Inflammatory macrophage treated with lipopolysaccharide for 1 hour (primary cell): ENCODE measurements around the gene FGF18.
A peak's percentile ranks its signal among the peaks of the same experiment; 100 is the strongest.

Source experiments
- DNase-seq, 2 donors: peaks; one replicate each; pipeline ENCODE4 v3.0.0-alpha.2; 2020 to 2022

Gene FGF18

GRCh38 chr5:171424726-171425125, 5.3 kb downstream of the FGF18 start:
- no peak for DNase-seq

GRCh38 chr5:171425596-171426244, 6.3 kb downstream of the FGF18 start:
- no peak for DNase-seq

GRCh38 chr5:171426266-171426665, 6.8 kb downstream of the FGF18 start:
- no peak for DNase-seq

GRCh38 chr5:171426680-171427079, 7.2 kb downstream of the FGF18 start:
- DNase-seq: no peak

- DNase-seq: peak; percentile 8 to 42
These were observed 8.1 kb downstream of the FGF18 start for GRCh38 chr5:171427318-171428167.

- no peak for DNase-seq
These were observed 8.8 kb downstream of the FGF18 start for GRCh38 chr5:171428168-171428696.

GRCh38 chr5:171428809-171429542, 9.5 kb downstream of the FGF18 start:
- DNase-seq: no peak

- DNase-seq: no peak
These were observed 10.1 kb downstream of the FGF18 start for GRCh38 chr5:171429543-171429910.

GRCh38 chr5:171431251-171431777, 11.9 kb downstream of the FGF18 start:
- no peak for DNase-seq

- DNase-seq: no peak
These were observed 12.6 kb downstream of the FGF18 start for GRCh38 chr5:171432076-171432475.

GRCh38 chr5:171432583-171433351, 13.3 kb downstream of the FGF18 start:
- DNase-seq: no peak

GRCh38 chr5:171433352-171433698, 13.9 kb downstream of the FGF18 start:
- DNase-seq: no peak

GRCh38 chr5:171433982-171434676, 14.7 kb downstream of the FGF18 start:
- DNase-seq: no peak

GRCh38 chr5:171434874-171435273, 15.4 kb downstream of the FGF18 start:
- DNase-seq: no peak

GRCh38 chr5:171435908-171436307, 16.5 kb downstream of the FGF18 start:
- DNase-seq: no peak

GRCh38 chr5:171436804-171437285, 17.4 kb downstream of the FGF18 start:
- DNase-seq: no peak

GRCh38 chr5:171437286-171437821, 17.9 kb downstream of the FGF18 start:
- DNase-seq: no peak

GRCh38 chr5:171438738-171439137, 19.3 kb downstream of the FGF18 start:
- DNase-seq: no peak

- DNase-seq: no peak
These were observed 21.9 kb downstream of the FGF18 start for GRCh38 chr5:171441246-171441791.

GRCh38 chr5:171442287-171443042, 23.0 kb downstream of the FGF18 start:
- peak; percentile 50 to 58 for DNase-seq
